Duodenal mucosa (tissue), 2 donors: ENCODE measurements around the gene CCDC13.

Experiments used
- H3K27ac ChIP-seq: one replicate; pipeline ENCODE4 v1.7.0; 2013; ENCODE audit warnings: low read depth, low read length
- H3K27me3 ChIP-seq, 2 donors: one replicate each; pipeline ENCODE4 v1.7.0; 2013; ENCODE audit warnings: low read length in 2 of 2, control low read depth in 1 of 2; ENCODE audit not compliant: insufficient read depth in 2 of 2, control insufficient read depth in 1 of 2
- H3K36me3 ChIP-seq, 2 donors: one replicate each; pipeline ENCODE4 v1.7.0; 2013; ENCODE audit warnings: low read length in 2 of 2, control low read depth in 1 of 2; ENCODE audit not compliant: insufficient read depth in 2 of 2, control insufficient read depth in 1 of 2
- H3K4me1 ChIP-seq, 2 donors: one replicate each; pipeline ENCODE4 v1.7.0; 2013; ENCODE audit warnings: low read length in 2 of 2, control low read depth in 1 of 2; ENCODE audit not compliant: insufficient read depth in 2 of 2, control insufficient read depth in 1 of 2
- H3K4me3 ChIP-seq, 2 donors: one replicate each; pipeline ENCODE4 v1.7.0; 2013; ENCODE audit warnings: low read length in 2 of 2, low read depth in 1 of 2
- H3K9ac ChIP-seq, 2 donors: one replicate each; pipeline ENCODE4 v1.7.0; 2013; ENCODE audit warnings: low read length in 2 of 2, low read depth in 1 of 2
- H3K9me3 ChIP-seq, 2 donors: one replicate each; pipeline ENCODE4 v1.7.0; 2013; ENCODE audit warnings: low read length in 2 of 2, control low read depth in 1 of 2; ENCODE audit not compliant: control insufficient read depth in 1 of 2

CCDC13 gene

GRCh38 chr3:42746455-42747450 lies 26.3 kb downstream of the CCDC13 start:
- H3K9ac ChIP-seq, result no peak overlapping the region
- no peak overlapping the region for H3K4me3 ChIP-seq
- peaks cover 4 to 6% of the 10 kb centered on the region in 2 donors for H3K4me1 ChIP-seq

DNA sequence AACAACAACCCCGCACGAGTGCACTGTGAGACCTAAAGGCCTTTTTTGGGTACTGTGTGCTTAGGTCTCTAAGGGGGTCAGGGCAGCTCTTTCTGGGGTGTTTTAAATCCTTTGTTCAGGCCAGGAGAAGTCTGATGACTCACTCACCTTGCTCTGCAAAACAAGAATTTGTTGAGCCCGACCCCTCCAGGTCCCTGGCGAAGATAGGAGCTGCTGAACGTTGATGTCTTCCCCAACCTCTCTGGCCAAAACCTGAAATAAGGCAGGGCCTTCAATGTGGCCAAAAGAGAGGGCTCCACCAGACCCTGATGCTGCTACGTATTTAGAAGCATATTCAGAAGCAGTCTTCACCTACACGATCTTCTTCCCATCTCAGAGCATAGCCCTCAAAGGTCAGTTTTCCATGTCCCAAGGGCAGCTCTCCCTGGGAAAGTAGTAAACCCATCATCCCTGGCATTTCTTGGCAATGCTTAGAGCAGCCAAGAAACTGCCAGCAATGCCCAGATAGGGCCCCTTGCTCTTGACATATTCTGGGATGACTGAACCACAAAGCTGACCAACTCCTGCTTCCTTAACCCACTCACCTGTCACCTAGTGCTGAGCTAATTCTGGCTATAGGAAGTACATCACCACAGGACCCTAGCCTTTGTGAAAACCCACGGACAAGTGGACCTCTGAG lies 27.1 kb downstream of the CCDC13 start:
- Histone ChIP-seq H3K4me3 (no peak overlapping the region), H3K9ac (no peak overlapping the region), H3K9me3 (no peaks in the 10 kb centered on the region), H3K4me1 (peaks cover 4 to 6% of the 10 kb centered on the region in 2 donors), H3K36me3 (no peaks in the 10 kb centered on the region), H3K27me3 (no peaks in the 10 kb centered on the region), H3K27ac (no peak overlapping the region)

More at GRCh38 chr3:42746455-42747450, 26.3 kb downstream of the CCDC13 start:
- Histone ChIP-seq H3K9me3 (no peaks in the 10 kb centered on the region), H3K27ac (no peak overlapping the region), H3K36me3 (no peaks in the 10 kb centered on the region), H3K27me3 (no peaks in the 10 kb centered on the region)

- Histone ChIP-seq H3K27ac (no peak overlapping the region), H3K9ac (no peak overlapping the region), H3K4me1 (peaks cover 4 to 6% of the 10 kb centered on the region in 2 donors), H3K9me3 (no peaks in the 10 kb centered on the region), H3K4me3 (no peak overlapping the region), H3K36me3 (no peaks in the 10 kb centered on the region), H3K27me3 (no peaks in the 10 kb centered on the region)
Measured at GRCh38 chr3:42745291-42745745, 27.7 kb downstream of the CCDC13 start.

DNA sequence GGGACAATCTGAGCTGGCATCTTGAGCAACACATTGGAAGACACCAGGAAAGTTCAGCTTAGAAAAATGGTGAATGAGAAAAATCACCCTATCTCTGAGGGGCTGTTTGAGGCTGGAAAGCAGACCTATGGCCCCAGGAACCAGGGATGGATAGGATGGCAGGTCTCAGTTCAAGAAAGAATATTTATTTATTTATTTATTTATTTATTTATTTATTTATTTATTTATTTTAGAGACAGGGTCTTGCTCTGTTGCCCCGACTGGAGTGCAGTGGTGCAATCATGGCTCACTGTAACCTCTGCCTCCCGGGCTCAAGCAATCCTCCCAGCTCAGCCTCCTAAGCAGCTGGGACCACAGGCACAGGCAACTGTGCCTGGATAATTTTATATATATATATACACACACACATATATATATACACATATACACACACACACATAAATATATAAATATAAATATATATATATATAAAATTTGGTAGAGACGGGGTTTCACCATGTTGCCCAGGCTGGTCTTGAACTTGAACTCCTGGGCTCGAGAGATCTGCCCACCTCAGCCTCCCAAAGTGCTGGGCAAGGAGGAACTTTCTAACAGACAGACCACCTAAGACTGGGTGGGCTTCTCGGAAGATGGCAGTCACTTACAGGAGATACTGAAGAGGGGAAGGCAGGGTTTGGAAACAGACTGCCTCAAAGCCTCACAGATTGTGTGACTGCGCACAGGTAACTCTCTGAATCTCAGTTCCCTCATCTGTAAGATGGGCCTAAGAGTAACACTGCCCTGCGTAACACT lies 29.7 kb downstream of the CCDC13 start:
- no peak overlapping the region for H3K4me3 ChIP-seq
- H3K27me3 ChIP-seq, result no peaks in the 10 kb centered on the region
- H3K4me1 ChIP-seq, result peaks cover 4 to 6% of the 10 kb centered on the region in 2 donors
- no peak overlapping the region for H3K27ac ChIP-seq
- no peak overlapping the region for H3K9ac ChIP-seq
- no peaks in the 10 kb centered on the region for H3K9me3 ChIP-seq
- H3K36me3 ChIP-seq, result no peaks in the 10 kb centered on the region

DNA sequence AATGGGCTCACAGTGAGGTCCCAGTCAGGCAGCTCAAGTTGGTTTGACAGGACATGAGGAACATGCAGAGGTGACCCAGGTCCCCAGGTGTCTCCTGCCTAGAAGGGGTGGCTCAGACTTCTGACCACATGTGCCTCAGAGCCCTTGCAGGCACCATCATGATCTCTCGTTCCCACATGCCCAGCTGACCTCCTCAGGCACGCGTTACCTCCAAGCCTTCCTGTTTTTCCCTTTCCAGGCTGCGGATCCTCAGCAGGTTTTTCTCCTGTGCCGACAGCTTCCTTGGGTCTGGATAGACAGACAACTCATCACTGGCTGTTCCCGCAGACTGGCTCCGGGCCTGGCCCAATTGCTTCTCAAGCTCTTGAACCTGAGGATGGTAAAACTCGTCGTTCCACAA lies 30.4 kb downstream of the CCDC13 start:
- no peaks in the 10 kb centered on the region for H3K27me3 ChIP-seq
- H3K4me3 ChIP-seq, result no peak overlapping the region
- H3K27ac ChIP-seq, result no peak overlapping the region

DNA sequence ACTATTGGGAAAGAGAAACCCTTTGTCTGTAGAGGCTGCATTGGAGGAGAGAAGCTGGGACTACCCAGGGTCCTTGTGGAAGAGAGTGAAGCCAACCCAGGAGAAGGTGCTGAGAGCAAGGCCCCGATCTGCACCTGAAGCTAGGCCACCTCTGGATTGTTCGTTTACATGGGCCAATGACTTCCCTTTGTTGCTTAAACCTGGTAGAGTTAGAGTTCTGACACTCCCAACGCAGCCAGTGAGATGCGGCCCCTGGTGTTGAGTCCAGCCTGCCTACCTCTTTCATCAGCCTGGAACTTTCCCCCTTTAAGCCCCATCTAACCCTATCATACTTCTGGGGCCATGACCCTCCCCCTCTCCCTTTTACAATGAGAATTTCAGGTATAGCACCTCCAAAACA lies 30.8 kb downstream of the CCDC13 start:
- H3K27me3 ChIP-seq, result no peaks in the 10 kb centered on the region
- H3K4me3 ChIP-seq, result no peak overlapping the region
- H3K4me1 ChIP-seq, result peaks cover 4 to 6% of the 10 kb centered on the region in 2 donors
- no peaks in the 10 kb centered on the region for H3K36me3 ChIP-seq
- no peak overlapping the region for H3K27ac ChIP-seq
- H3K9me3 ChIP-seq, result no peaks in the 10 kb centered on the region
- H3K9ac ChIP-seq, result no peak overlapping the region

More for the DNA sequence above, 30.4 kb downstream of the CCDC13 start:
- Histone ChIP-seq H3K9me3 (no peaks in the 10 kb centered on the region), H3K36me3 (no peaks in the 10 kb centered on the region), H3K4me1 (peaks cover 4 to 6% of the 10 kb centered on the region in 2 donors), H3K9ac (no peak overlapping the region)

DNA sequence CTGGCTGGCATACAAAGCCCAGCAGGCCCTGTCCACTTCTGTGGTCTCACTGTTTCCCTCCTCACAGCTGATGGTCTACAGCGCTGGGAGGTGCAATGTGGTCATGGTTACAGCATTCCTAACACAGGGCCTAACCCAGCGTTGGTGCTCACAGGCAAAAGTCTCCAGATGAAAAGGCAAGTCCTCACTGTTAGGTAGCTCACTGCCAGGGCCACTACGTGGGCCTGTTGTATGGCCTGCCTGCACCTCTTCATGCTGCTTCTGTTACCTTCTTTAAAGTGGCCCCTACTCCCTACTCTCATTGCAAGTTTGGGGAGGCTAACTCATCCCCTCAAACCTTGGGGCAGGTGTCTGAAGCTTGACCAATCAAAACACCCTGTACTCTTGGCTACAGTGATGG lies 31.3 kb downstream of the CCDC13 start:
- Histone ChIP-seq H3K4me3 (no peak overlapping the region), H3K27me3 (no peaks in the 10 kb centered on the region), H3K4me1 (peaks cover 3 to 4% of the 10 kb centered on the region in 2 donors), H3K27ac (no peak overlapping the region), H3K9me3 (no peaks in the 10 kb centered on the region), H3K9ac (no peak overlapping the region), H3K36me3 (no peaks in the 10 kb centered on the region)

- Histone ChIP-seq H3K27ac (no peak overlapping the region), H3K4me3 (no peak overlapping the region), H3K27me3 (no peaks in the 10 kb centered on the region), H3K9me3 (no peaks in the 10 kb centered on the region), H3K4me1 (no peaks in the 10 kb centered on the region), H3K36me3 (no peaks in the 10 kb centered on the region), H3K9ac (no peak overlapping the region)
Measured at GRCh38 chr3:42739401-42740158, 33.5 kb downstream of the CCDC13 start.

DNA sequence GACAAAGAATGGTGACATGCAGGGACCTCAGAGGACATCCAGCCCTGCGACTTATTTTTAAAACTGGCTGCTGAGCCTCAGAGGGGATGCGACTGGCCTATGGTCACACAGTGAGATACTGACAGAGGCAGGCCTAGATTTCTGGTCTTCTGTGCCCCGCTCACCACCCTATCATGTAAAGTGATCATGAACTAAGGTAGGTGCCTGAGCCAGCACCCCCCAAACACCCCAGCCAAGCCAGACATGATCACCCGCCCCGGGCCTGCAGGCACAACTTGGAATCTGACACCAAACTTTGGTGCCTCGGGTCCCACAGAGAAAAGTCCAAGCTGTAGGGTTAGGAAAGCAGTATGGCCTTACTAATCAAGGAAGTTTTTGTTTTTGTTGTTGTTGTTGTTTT lies 36.5 kb downstream of the CCDC13 start:
- Histone ChIP-seq H3K27me3 (no peaks in the 10 kb centered on the region), H3K4me1 (no peaks in the 10 kb centered on the region), H3K9ac (no peak overlapping the region), H3K36me3 (no peaks in the 10 kb centered on the region), H3K4me3 (no peak overlapping the region), H3K9me3 (no peaks in the 10 kb centered on the region), H3K27ac (no peak overlapping the region)
